Left lung (tissue), 10 donors: ENCODE measurements around the gene TM4SF18. TPM values are rescaled to one million over a fixed set of nuclear protein-coding genes. Genes with fewer than 3 reads are reported as not detected.
A peak's percentile ranks its signal among the peaks of the same experiment; 100 is the strongest.

Experiments used
- ATAC-seq: fragments of 200-7000 bp; cut with Tn5 transposase; one replicate; pipeline ENCODE4 v1.9.1; 2020; ENCODE audit warnings: moderate library complexity
- DNase-seq, 4 donors: peaks; one replicate each; pipeline ENCODE4 v3.0.0-alpha.2; 2013 to 2020
- H3K27ac ChIP-seq, 2 donors: fragments of 200-600 bp; sonication (generic) in 1 of 2; one replicate each; pipeline versions ENCODE4 v1.5.0 to v1.8.0; 2020 to 2021
- H3K27me3 ChIP-seq, 2 donors: fragments of 200-600 bp; sonication (generic) in 1 of 2; one replicate each; pipeline versions ENCODE4 v1.5.0 to v1.8.0; 2020 to 2021
- H3K36me3 ChIP-seq, 2 donors: fragments of 200-600 bp; sonication (generic) in 1 of 2; one replicate each; pipeline versions ENCODE4 v1.5.0 to v1.8.0; 2020 to 2021
- H3K4me1 ChIP-seq, 2 donors: fragments of 200-600 bp; one replicate each; pipeline ENCODE4 v1.8.0; 2021
- H3K4me3 ChIP-seq, 2 donors: fragments of 200-600 bp; sonication (generic) in 1 of 2; one replicate each; pipeline versions ENCODE4 v1.5.0 to v1.8.0; 2020 to 2021; ENCODE audit warnings: mild to moderate bottlenecking in 1 of 2
- H3K9me3 ChIP-seq, 2 donors: fragments of 200-600 bp; sonication (generic) in 1 of 2; one replicate each; pipeline versions ENCODE4 v1.5.0 to v1.8.0; 2020 to 2021
- intact Hi-C, 2 donors: fragments of 100-400 bp; cut with DNase I; formaldehyde crosslinking; loops; one replicate each; pipeline versions ENCODE4 v1.11.2 to v1.14.2; 2022
- polyA plus RNA-seq, 6 donors: library from polyadenylated mRNA; unstranded; fragments of 120-200 nt; gene quantifications; one replicate each; pipeline ENCODE4 v1.2.1, GENCODE V29; 2013; ENCODE audit not compliant: insufficient read length in 6 of 6
- total RNA-seq, 2 donors: library from RNA; stranded (reverse); fragmentation: NEBNext Ultra II Directional; extraction: Animal tissue kit (Norgen Biotek cat#: 25700); gene quantifications; one replicate each; pipeline ENCODE4 v1.2.1, GENCODE V29; 2021
- TF ChIP-seq, protein P1 (sequence below), 2 donors: fragments of 200-600 bp; sonication (generic) in 1 of 2; IDR thresholded peaks; one replicate each; pipeline versions ENCODE4 v1.5.0 to v1.8.0; 2021; ENCODE audit warnings: antibody characterized with exemption in 2 of 2
- donor health status: DM: no; HTN: yes; CAD: no.
- donor health status: DM: no; HTN: no; CAD: no.

The TM4SF18 gene
- total and polyA plus RNA-seq, 8 donors: 8.5 to 13.3 (median 9.8) TPM

DNA sequence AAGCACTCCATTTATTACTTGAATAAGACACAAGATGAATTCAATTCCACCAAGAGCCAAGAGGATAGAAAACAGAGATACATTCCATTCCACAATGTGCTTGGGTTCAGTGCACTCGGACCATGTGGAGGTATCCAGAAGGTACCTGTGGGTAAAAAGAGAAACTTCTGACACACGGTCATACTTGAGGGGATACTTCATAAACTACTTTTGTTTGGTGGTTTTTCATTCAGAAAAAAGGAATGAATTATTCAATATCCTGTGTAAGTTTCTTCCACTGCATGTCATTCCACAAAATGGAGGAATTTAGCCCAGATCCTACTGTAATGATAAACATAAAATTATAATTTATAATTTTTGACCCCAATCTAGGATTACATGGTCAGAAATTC is 38.3 kb upstream of the TM4SF18 start:
- Histone ChIP-seq H3K36me3 (peaks cover 0 to 30% of the 10 kb centered on the region in 2 donors), H3K4me1 (peaks cover 18 to 60% of the 10 kb centered on the region in 2 donors), H3K27me3 (no peaks in the 10 kb centered on the region), H3K4me3 (peak overlapping the region in 1 of 2 donors; percentile 48), H3K9me3 (no peaks in the 10 kb centered on the region), H3K27ac (peak overlapping the region; percentile 14 to 37)
- DNase-seq (no peak), ATAC-seq (no peak)
- TF ChIP-seq, protein P1, sequence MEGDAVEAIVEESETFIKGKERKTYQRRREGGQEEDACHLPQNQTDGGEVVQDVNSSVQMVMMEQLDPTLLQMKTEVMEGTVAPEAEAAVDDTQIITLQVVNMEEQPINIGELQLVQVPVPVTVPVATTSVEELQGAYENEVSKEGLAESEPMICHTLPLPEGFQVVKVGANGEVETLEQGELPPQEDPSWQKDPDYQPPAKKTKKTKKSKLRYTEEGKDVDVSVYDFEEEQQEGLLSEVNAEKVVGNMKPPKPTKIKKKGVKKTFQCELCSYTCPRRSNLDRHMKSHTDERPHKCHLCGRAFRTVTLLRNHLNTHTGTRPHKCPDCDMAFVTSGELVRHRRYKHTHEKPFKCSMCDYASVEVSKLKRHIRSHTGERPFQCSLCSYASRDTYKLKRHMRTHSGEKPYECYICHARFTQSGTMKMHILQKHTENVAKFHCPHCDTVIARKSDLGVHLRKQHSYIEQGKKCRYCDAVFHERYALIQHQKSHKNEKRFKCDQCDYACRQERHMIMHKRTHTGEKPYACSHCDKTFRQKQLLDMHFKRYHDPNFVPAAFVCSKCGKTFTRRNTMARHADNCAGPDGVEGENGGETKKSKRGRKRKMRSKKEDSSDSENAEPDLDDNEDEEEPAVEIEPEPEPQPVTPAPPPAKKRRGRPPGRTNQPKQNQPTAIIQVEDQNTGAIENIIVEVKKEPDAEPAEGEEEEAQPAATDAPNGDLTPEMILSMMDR (IDR thresholded peaks at IDR 0.05): no peak
- intact Hi-C loops: no loop called here

DNA sequence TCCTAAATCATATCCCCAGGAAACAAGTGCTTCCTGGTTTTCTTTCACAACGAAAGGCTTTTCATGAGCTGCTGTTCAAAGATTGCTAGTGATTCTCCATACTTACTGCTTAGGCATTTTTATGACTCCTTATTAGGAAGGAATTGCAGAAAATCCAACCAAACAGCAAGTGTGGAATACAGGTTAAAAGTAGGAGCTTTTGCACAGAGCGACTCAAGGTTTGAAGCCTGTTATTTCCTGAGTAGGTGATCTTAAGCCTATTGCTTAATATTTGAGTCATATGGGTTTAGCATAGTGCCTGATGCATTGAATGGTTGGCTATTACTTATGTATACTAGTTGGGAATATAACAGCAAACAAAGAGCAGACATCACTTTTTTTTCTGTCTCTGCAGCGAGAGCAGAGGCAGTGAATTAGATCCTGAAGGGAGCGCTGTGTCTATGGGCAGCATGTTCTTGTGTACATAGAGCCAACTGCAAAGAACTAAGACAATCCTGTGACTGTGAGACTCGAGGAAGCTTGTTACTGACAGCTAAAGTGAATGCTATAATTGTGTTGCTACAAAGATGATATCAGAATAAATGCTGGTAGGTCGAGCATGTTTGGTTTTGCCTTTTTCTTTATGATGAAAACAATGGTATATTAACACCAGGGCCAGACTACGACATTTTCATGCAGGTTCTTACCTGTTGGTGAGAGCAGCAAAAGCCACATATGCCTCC is 37.7 kb upstream of the TM4SF18 start:
- ATAC-seq: peak; percentile 9

DNA sequence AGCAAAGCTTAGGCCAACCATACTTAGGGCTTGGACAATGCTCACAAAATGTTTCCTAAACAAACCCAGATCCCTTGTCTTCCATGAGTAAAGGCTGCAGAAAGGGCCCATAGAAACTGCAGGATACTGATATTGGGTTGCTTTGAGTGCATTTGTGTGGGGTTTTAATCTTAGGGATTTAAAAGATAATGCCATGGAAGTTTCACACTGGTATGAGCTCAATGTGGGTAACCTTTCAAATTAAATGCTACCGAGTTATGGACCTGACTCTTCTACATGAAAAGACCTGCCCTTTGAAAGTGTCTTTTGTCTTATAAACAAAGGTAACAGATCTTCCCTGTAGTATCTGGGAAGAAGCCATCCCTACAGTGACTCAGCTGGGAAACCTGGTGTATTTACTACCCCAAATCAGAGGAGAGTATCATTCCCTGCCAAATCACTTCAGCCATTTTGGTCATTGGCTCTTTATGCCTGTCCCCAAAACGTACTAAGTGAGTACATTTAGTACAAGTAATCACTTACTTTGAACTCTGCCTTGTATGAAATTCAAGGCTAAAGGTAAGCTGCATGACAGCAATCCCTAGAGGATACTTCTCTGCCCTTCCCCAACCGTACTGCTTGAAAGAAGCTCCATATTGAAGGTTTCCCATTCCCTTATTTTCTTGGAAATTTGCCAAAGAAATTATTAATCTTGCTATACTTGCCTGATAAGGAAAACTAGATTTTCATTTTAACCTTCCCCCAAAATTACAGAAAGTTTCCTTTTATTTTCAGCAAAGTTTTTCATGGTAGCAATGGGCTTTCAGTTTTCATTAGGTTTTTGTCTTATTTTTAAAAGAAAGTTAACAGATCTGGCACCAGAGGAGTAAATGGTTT is 36.8 kb upstream of the TM4SF18 start:
- no peak for ATAC-seq
- Histone ChIP-seq H3K27me3 (no peaks in the 10 kb centered on the region), H3K4me1 (peaks cover 17 to 60% of the 10 kb centered on the region in 2 donors), H3K36me3 (peaks cover 0 to 30% of the 10 kb centered on the region in 2 donors), H3K9me3 (no peaks in the 10 kb centered on the region), H3K27ac (peak overlapping the region; percentile 14 to 37), H3K4me3 (no peak overlapping the region)
- TF ChIP-seq, protein P1 (IDR thresholded peaks at IDR 0.05): no peak
- intact Hi-C loops: no loop called here
- DNase-seq: no peak

More for the DNA sequence above, 37.7 kb upstream of the TM4SF18 start:
- intact Hi-C loops: no loop called here
- DNase-seq: no peak
- peak overlapping the region; percentile 14 to 37 for H3K27ac ChIP-seq
- TF ChIP-seq, protein P1 (IDR thresholded peaks at IDR 0.05): no peak
- no peaks in the 10 kb centered on the region for H3K27me3 ChIP-seq
- peaks cover 0 to 30% of the 10 kb centered on the region in 2 donors for H3K36me3 ChIP-seq
- peak overlapping the region in 1 of 2 donors; percentile 8 for H3K4me3 ChIP-seq
- H3K9me3 ChIP-seq: no peaks in the 10 kb centered on the region
- peaks cover 17 to 60% of the 10 kb centered on the region in 2 donors for H3K4me1 ChIP-seq

DNA sequence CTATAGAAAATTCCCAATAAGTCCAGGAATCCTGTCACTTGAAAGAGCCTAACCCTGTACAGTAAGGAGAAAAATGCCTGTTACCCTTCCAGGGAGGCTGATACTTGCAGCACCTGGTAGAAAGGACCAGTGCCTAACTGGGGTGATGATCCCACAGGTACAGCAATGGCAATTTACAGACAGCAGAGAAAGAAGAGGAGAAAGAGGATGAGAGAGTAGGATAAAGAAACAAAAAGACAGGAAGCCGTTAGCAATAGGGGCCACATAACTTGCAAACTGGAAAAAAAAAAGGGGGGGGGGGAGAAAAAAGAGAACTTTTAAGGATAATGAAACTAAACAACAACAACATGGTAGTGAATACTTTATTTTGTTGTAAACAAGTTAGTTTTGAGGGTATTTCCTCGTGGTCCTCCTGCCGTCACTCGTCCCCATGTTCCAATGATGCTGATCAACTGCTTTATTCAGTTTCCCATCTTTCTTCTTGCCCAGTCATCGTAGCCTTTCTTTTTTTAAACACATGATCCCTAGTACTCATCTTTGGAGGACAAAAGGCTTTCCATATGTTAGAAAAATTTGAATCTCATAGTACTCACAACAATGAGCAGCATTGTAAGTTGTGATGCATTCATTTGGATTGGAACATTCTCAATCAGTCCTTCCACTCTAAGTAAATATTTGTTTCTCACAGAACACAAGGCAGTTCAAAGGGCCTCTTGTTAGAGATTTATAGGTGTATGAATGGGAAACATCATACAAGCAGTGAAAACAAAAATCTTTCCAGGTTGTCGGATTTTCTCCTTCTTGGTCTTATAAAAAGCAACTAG is 35.5 kb upstream of the TM4SF18 start:
- H3K4me1 ChIP-seq: peaks cover 17 to 48% of the 10 kb centered on the region in 2 donors
- intact Hi-C loops: no loop called here
- peak; percentile 6 for ATAC-seq

More for the DNA sequence above, 35.5 kb upstream of the TM4SF18 start:
- Histone ChIP-seq H3K9me3 (no peaks in the 10 kb centered on the region), H3K27ac (peak overlapping the region; percentile 14 to 37), H3K4me3 (no peak overlapping the region), H3K27me3 (no peaks in the 10 kb centered on the region), H3K36me3 (peaks cover 0 to 24% of the 10 kb centered on the region in 2 donors)
- DNase-seq: no peak
- TF ChIP-seq, protein P1 (IDR thresholded peaks at IDR 0.05): no peak
